Thymus (tissue), 11 donors: Measurements from ENCODE around the gene HGD. TPM values are rescaled to one million over a fixed set of nuclear protein-coding genes. Genes with fewer than 3 reads are reported as not detected.
"Not testable (repeated sequence)": the region's sequence is repeated elsewhere in the genome, so short reads cannot be mapped to it uniquely, and the experiment has no call there.

ENCODE experiments used
- DNase-seq, 9 donors: peaks; one replicate each; pipeline ENCODE4 v3.0.0-alpha.2; 2013; ENCODE audit warnings: low spot score in 9 of 9, low read depth in 6 of 9, missing footprints in 1 of 9
- H3K27ac ChIP-seq, 2 donors: one replicate each; pipeline ENCODE4 v1.5.1; 2013; ENCODE audit warnings: control low read depth in 1 of 2, low read depth in 1 of 2, low read length in 1 of 2, mild to moderate bottlenecking in 1 of 2, moderate library complexity in 1 of 2
- H3K27me3 ChIP-seq, 2 donors: one replicate each; pipeline ENCODE4 v1.5.1; 2013; ENCODE audit warnings: low read length in 1 of 2; ENCODE audit not compliant: control insufficient read depth in 2 of 2, insufficient read depth in 1 of 2
- H3K36me3 ChIP-seq, 2 donors: one replicate each; pipeline ENCODE4 v1.5.1; 2013; ENCODE audit warnings: low read length in 1 of 2, mild to moderate bottlenecking in 1 of 2, moderate library complexity in 1 of 2; ENCODE audit not compliant: control insufficient read depth in 2 of 2, insufficient read depth in 2 of 2
- H3K4me1 ChIP-seq, 2 donors: one replicate each; pipeline ENCODE4 v1.5.1; 2013; ENCODE audit warnings: low read length in 2 of 2; ENCODE audit not compliant: control insufficient read depth in 2 of 2, insufficient read depth in 2 of 2
- H3K4me3 ChIP-seq, 2 donors: one replicate each; pipeline ENCODE4 v1.5.1; 2013; ENCODE audit warnings: low read length in 2 of 2, control low read depth in 1 of 2, mild to moderate bottlenecking in 1 of 2
- H3K9me3 ChIP-seq, 2 donors: one replicate each; pipeline ENCODE4 v1.5.1; 2013; ENCODE audit warnings: low read length in 1 of 2, mild to moderate bottlenecking in 1 of 2; ENCODE audit not compliant: control insufficient read depth in 2 of 2, insufficient read depth in 1 of 2
- WGBS: extraction: QIAGEN DNeasy Blood & Tissue Kit; methylation state at CpG from one replicate; pipeline ENCODE4 v1.1.7; 2013; 5-methylcytosine and 5-hydroxymethylcytosine counted together
- polyA plus RNA-seq: library from polyadenylated mRNA; stranded (reverse); fragments of 200-250 nt; gene quantifications from one replicate; pipeline ENCODE4 v1.2.3, GENCODE V29; 2013
- total RNA-seq: library from RNA; stranded (reverse); fragments of 120-200 nt; gene quantifications from one replicate; pipeline ENCODE4 v1.2.4, GENCODE V29; 2013
- donor health status: healthy.

Gene HGD
- total and polyA plus RNA-seq, 2 donors: 0.38 to 1.9 TPM

DNA sequence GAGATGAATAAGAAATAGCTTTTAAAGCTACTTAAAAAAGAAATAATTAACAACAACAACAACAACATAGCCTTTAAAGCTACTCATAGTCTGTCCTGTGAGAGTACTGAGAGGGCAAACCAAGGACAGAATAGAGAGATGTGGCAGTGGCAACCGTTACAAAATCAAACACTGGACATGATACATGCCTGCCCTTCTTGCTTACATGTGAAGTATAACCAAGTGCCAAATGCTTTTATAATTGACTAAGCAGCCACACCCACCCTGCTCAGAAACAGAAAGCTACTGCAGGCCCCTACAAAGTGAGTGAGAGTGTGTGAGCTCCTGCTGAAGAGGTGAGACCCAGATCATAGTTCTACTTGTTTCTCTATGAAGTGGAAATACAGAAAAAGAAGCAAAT is 47.5 kb downstream of the HGD start:
- H3K4me3 ChIP-seq: no peak overlapping the region
- H3K27me3 ChIP-seq: no peaks in the 10 kb centered on the region
- no peaks in the 10 kb centered on the region for H3K36me3 ChIP-seq
- no peak overlapping the region for H3K27ac ChIP-seq
- no peaks in the 10 kb centered on the region for H3K4me1 ChIP-seq
- H3K9me3 ChIP-seq: no peaks in the 10 kb centered on the region
- DNase-seq: no peak
- 0% methylated on average over 1 of the region's 1 CpG for WGBS

DNA sequence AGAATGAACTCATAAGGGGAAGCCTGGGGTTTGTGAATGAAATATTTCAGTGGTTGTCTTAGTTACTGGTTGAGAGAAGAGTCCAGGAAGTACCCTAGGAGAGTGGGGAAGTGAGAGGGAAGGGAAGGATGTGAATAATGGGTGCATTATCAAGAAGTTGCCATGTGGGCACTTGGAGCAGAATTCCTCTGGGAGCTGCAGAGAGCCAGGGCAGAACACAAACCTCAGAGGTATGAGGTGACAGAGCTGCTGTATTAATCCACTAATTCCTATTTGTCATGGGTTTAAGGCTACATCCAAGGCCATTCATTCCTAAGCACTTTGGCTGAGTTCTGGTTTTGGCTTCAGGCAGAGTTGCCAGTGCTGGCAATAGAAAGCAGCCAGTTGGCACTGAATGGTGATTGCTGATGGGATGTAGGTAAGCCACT is 56.9 kb downstream of the HGD start:
- no peak for DNase-seq
- no peaks in the 10 kb centered on the region for H3K27me3 ChIP-seq
- H3K4me3 ChIP-seq: no peak overlapping the region
- H3K36me3 ChIP-seq: no peaks in the 10 kb centered on the region
- peaks cover 0 to 18% of the 10 kb centered on the region in 2 donors for H3K9me3 ChIP-seq
- no peak overlapping the region for H3K27ac ChIP-seq
- no peaks in the 10 kb centered on the region for H3K4me1 ChIP-seq

DNA sequence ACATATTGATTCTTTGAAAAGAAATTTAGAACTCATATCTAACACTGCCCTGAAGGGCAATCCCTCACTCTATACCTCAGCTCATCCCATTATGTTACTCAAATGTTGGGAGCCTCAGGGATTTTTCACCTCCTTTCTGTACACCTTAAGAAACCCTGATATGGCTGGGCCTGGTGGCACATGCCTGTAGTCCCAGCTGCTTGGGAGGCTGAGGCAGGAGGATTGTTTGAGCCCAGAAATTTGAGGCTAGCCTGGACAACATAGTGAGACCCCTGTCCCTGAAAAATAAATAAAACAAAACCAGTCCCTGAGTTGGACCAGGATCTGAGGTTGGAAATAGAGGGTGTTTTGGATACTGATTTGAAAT is 58.3 kb downstream of the HGD start:
- no peaks in the 10 kb centered on the region for H3K27me3 ChIP-seq
- H3K27ac ChIP-seq: no peak overlapping the region
- DNase-seq: no peak
- peaks cover 0 to 18% of the 10 kb centered on the region in 2 donors for H3K9me3 ChIP-seq
- H3K36me3 ChIP-seq: no peaks in the 10 kb centered on the region
- no peak overlapping the region for H3K4me3 ChIP-seq
- no peaks in the 10 kb centered on the region for H3K4me1 ChIP-seq

DNA sequence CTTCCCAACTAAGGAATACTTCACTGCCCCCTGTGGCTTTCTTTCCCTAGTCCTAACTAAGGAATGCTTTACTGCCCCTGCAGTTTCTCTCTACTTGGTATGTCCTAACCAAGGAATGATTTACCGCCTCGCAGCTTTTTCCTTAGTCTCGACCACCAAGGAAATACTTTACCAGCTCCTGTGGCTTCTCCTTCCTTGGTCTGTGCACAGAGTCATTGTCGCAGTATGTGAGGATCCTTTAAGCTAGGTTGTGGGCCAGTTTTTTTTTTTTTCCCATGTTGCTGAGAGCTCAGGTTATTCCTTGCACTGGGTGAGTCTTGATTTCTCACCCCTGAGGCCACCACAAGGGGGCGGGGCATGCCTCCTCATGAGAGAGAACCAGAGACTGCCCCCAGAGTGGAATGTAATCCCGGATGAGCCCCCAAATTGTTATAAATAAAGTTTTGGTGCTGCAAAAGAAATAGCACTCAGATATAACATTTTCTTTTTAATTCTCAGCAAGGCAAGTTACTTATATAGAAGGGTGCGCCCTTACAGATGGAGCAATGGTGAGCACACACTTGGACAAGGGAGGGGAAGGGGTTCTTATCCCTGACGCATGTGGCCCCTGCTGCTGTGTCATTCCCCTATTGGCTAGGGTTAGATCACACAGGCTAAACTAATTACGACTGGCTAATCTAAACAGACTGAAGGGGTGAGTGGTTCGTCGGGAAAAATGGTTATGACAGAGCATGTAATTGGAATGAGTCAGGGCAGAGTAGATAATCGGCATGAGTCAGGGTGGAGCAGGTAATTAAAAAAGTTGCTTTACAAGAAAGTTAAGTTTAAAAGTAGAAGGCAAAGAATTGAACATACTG is 58.9 kb downstream of the HGD start:
- 91% methylated on average over 12 of the region's 12 CpGs for WGBS
- H3K36me3 ChIP-seq: no peaks in the 10 kb centered on the region
- peaks cover 0 to 18% of the 10 kb centered on the region in 2 donors for H3K9me3 ChIP-seq
- H3K27me3 ChIP-seq: no peaks in the 10 kb centered on the region
- no peaks in the 10 kb centered on the region for H3K4me1 ChIP-seq
- DNase-seq: no peak
- H3K27ac ChIP-seq: no peak overlapping the region
- no peak overlapping the region for H3K4me3 ChIP-seq

DNA sequence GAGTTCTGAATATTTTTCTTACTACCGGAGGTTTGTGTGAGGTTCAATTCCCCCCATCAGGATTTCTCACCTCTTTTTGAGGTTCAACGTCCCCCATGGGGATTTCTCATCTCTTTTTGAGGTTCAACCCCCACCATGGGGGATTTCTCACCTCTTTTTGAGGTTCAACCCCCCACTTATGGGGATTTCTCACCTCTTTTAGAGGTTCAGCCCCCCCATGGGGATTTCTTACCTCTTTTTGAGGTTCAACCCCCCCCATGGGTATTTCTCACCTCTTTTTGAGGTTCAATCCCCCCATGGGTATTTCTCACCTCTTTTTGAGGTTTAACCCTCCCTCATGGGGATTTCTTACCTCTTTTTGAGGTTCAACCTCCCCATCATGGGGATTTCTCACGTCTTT is 59.6 kb downstream of the HGD start:
- Histone ChIP-seq H3K4me3 (no peak overlapping the region), H3K27ac (no peak overlapping the region), H3K9me3 (peaks cover 0 to 18% of the 10 kb centered on the region in 2 donors), H3K27me3 (no peaks in the 10 kb centered on the region), H3K36me3 (no peaks in the 10 kb centered on the region), H3K4me1 (no peaks in the 10 kb centered on the region)
- WGBS: 89% methylated on average over 3 of the region's 3 CpGs
- no peak for DNase-seq

DNA sequence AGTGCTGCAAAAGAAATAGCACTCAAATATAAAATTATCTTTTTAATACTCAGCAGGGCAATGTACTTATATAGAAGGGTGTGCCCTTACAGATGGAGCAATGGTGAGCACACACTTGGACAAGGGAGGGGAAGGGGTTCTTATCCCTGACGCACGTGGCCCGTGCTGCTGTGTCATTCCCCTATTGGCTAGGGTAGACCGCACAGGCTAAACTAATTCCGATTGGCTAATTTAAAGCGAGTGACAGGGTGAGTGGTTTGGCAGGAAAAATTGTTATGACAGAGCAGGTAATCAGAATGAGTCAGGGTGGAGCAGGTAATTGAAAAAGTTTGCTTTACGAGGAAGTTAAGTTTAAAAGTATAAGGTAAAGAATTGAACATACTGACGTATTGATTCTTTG is 65.3 kb downstream of the HGD start:
- H3K9me3 ChIP-seq, H3K4me3 ChIP-seq, H3K4me1 ChIP-seq, DNase-seq, H3K27me3 ChIP-seq, H3K27ac ChIP-seq, H3K36me3 ChIP-seq: not testable (repeated sequence)
- WGBS: 95% methylated on average over 8 of the region's 8 CpGs

DNA sequence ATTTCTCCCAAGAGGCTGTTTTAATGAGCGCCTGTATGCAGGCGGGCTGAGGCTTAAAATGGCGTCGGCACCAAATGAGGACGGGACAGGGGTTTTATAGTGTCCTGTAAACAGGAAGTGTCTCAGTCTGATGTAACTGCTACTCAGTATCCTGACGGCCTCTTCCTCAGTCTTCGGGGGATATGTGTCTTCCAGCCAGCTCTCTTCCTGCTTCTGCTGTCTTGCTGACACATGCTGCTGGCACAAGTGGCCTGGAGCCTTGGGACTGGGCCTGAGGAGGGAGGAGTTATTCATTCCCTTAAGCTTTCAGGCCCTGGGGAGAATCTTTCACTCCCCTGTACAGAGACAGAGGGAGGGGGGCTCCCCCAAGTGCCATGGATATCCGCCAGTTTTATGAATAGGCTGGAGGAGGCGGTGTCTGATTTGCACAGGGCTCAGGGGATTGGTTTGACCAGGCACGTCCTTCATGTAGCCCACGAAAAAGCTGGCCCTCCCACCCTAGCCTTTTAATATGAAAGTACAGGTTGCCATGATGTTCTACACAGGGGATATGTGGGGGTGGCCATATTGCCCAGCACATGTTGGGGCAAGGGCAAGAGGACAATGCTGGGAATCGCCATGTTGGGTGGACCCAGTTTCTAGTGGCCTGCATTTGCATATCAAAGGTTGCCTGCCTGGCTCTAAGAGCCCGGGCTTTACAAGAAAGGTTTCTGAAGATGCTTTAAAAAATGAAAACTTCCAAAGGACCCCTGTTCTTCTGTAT is 66.0 kb downstream of the HGD start:
- H3K27ac ChIP-seq: no peak overlapping the region
- no peaks in the 10 kb centered on the region for H3K36me3 ChIP-seq
- H3K4me3 ChIP-seq: no peak overlapping the region
- 90% methylated on average over 13 of the region's 13 CpGs for WGBS
- H3K4me1 ChIP-seq: no peaks in the 10 kb centered on the region
- no peak for DNase-seq
- no peaks in the 10 kb centered on the region for H3K27me3 ChIP-seq
- H3K9me3 ChIP-seq: no peaks in the 10 kb centered on the region

DNA sequence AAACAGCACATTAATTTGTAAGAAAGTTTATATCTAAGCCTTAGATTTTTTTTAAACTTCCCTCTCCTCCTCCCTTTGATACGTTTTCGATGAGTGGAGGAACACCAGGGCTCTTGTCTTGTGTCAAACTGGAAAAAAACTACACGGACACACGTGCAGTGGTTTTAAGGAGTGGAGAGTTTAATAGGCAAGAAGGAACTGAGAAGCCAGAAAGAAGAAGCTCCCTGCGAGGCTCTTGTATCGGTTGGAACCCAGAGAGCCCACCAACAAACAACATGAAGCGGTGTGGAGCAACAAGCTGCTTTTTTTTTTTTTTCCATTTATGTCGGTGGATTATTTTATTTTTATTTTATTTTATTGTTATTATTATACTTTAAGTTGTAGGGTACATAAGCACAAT is 67.3 kb downstream of the HGD start:
- H3K9me3 ChIP-seq: no peaks in the 10 kb centered on the region
- H3K27me3 ChIP-seq: no peaks in the 10 kb centered on the region
- no peaks in the 10 kb centered on the region for H3K4me1 ChIP-seq
- 93% methylated on average over 8 of the region's 8 CpGs for WGBS
- DNase-seq: no peak
- no peak overlapping the region for H3K4me3 ChIP-seq
- no peak overlapping the region for H3K27ac ChIP-seq
- no peaks in the 10 kb centered on the region for H3K36me3 ChIP-seq

DNA sequence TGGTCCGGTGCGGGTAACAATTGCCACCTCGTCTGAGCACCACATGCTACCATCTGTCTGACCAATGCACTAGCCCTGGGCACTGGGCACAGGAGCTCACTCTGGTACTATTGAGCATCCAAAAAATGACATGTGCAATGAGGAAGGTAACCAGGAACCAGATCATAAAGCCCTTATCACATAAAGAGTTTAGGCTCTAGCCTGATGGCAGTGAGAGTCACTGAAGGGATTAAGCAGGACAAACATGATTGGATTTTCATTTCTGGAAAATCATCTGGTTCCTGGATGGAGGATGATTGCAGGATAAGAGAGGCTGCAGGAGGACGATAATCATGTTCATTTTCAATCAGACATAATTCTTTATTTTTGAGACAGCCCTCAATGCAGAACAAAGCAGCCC is 73.5 kb downstream of the HGD start:
- Histone ChIP-seq H3K36me3 (peaks cover 0 to 1% of the 10 kb centered on the region in 2 donors), H3K9me3 (no peaks in the 10 kb centered on the region), H3K4me1 (no peaks in the 10 kb centered on the region), H3K27ac (no peak overlapping the region), H3K27me3 (no peaks in the 10 kb centered on the region), H3K4me3 (no peak overlapping the region)
- DNase-seq: no peak
- WGBS: 95% methylated on average over 4 of the region's 4 CpGs
